Ascending aorta (tissue), 2 donors: Measurements from ENCODE around the gene PRR23A. TPM values are rescaled to one million over a fixed set of nuclear protein-coding genes. Genes with fewer than 3 reads are reported as not detected.

Experiments
- DNase-seq, 2 donors: peaks; one replicate each; pipeline ENCODE4 v3.0.0-alpha.2; 2019; ENCODE audit warnings: low spot score in 2 of 2
- H3K27ac ChIP-seq, 2 donors: fragments of 200-600 bp; sonication (generic); one replicate each; pipeline ENCODE4 v1.5.1; 2016 to 2017; ENCODE audit warnings: mild to moderate bottlenecking in 1 of 2
- H3K27me3 ChIP-seq: fragments of 200-600 bp; sonication (generic); one replicate; pipeline ENCODE4 v1.5.1; 2017
- H3K36me3 ChIP-seq, 2 donors: fragments of 200-600 bp; sonication (generic); one replicate each; pipeline ENCODE4 v1.5.1; 2016
- H3K4me1 ChIP-seq, 2 donors: fragments of 200-600 bp; sonication (generic); one replicate each; pipeline ENCODE4 v1.5.1; 2016 to 2017; ENCODE audit warnings: mild to moderate bottlenecking in 1 of 2
- H3K4me3 ChIP-seq, 2 donors: fragments of 200-600 bp; sonication (generic); one replicate each; pipeline ENCODE4 v1.5.1; 2016 to 2017; ENCODE audit warnings: mild to moderate bottlenecking in 1 of 2
- H3K9me3 ChIP-seq, 2 donors: fragments of 200-600 bp; sonication (generic); one replicate each; pipeline ENCODE4 v1.5.1; 2016
- intact Hi-C: fragments of 100-400 bp; cut with DNase I; formaldehyde crosslinking; loops from one replicate; pipeline ENCODE4 v1.15.1; 2023
- total RNA-seq: library from RNA; depleted of rRNA; stranded (reverse); fragments of >200 nt; gene quantifications from one replicate; pipeline ENCODE4 v1.1.0, GENCODE V29; 2016
- TF ChIP-seq, protein P1 (sequence below), 3 experiments: fragments of 200-600 bp in 2 of 3; fragments of 450-650 bp in 1 of 3; sonication (generic) in 2 of 3; IDR thresholded peaks; one replicate each; pipeline ENCODE4 v1.5.1; 2016 to 2019; ENCODE audit warnings: antibody characterized with exemption in 3 of 3, mild to moderate bottlenecking in 1 of 3, moderate library complexity in 1 of 3

The PRR23A gene
- total RNA-seq: not detected

DNA sequence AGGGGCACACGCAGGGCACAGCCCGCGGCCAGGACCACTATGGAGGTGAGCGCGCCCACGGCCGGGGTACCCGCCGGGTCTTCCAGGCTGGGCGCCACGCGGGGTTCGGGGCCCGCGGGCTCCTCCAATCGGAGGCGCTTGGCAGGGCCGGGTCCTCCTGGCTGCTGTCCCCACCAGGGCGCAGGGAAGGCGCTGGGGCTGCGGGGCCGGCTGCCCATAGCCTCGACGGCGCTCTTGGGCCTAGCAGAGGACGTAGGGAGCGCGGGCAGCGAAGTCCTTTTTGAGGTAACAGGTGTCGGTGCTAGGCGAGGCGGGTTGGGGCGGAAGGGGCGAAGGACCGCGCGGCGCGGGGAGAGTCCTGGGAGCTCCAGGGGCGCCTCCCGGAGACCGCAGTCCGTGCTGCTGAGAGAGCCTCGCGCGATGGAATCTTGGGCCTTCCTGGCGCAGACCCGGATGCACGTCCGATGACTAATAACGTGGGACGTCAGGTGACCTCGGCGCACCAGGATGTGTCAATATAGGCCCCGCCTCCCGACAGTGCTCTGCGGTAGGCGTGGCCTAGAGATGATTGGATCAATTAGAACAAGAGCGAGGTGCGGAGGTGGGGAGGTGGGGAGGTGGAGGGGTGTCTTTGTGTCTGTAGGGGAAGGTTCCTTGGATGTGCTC, at the start of gene PRR23A:
Gene PRR23A (minus strand): TSS at position 218 of the 666 bp plus-strand sequence. CDS start 0 bp downstream, at position 218.
- intact Hi-C loops: no loop called here

DNA sequence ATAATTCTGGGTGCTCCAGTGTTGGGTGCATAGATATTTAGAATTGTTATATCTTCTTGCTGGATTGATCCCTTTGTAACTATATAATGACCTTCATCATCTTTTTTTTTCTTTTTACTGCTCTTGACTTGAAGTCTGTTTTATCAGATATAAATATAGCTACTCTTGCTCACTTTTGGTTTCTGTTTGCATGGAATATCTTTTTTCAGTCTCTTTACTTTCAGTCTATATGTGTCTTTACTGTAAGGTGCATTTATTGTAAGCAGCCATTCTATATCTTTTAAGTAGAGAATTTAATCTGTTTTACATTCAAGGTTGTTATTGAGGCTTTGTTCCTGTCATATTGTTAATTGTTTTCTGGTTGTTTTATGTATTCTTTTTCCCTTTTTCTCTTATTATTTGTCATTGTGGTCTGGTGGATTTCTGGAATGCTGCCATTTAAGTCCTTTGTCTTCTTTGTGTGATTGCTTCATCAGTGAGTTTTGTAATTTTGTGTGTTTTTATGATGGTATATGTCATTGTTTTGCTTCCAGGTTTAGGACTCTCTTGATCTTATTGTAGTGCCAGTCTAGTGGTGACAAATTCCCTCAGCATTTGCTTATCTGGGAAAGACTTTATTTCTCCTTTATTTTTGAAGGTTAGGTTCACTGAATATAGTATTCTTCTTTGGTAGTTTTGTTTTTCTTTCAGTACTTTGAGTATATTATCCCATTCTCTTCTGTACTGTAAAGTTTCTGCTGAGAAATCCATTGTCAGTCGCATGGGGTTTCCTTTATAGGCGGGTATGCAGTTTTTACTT, 46.9 kb upstream of the PRR23A start:
- Histone ChIP-seq H3K4me3 (no peak overlapping the region), H3K27me3 (no peaks in the 10 kb centered on the region), H3K9me3 (peaks cover 0 to 11% of the 10 kb centered on the region in 2 donors), H3K27ac (no peak overlapping the region), H3K36me3 (no peaks in the 10 kb centered on the region), H3K4me1 (no peaks in the 10 kb centered on the region)
- TF ChIP-seq, protein P1, sequence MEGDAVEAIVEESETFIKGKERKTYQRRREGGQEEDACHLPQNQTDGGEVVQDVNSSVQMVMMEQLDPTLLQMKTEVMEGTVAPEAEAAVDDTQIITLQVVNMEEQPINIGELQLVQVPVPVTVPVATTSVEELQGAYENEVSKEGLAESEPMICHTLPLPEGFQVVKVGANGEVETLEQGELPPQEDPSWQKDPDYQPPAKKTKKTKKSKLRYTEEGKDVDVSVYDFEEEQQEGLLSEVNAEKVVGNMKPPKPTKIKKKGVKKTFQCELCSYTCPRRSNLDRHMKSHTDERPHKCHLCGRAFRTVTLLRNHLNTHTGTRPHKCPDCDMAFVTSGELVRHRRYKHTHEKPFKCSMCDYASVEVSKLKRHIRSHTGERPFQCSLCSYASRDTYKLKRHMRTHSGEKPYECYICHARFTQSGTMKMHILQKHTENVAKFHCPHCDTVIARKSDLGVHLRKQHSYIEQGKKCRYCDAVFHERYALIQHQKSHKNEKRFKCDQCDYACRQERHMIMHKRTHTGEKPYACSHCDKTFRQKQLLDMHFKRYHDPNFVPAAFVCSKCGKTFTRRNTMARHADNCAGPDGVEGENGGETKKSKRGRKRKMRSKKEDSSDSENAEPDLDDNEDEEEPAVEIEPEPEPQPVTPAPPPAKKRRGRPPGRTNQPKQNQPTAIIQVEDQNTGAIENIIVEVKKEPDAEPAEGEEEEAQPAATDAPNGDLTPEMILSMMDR (IDR thresholded peaks at IDR 0.05): no peak
- no peak for DNase-seq
- intact Hi-C loops: no loop called here

More for the DNA sequence above, at the start of gene PRR23A:
- H3K27ac ChIP-seq: no peak within 1 kb of the TSS
- no peak for DNase-seq
- TF ChIP-seq, protein P1 (IDR thresholded peaks at IDR 0.05): no peak
- no peak within 1 kb of the TSS for H3K4me3 ChIP-seq
- no peaks in the 10 kb centered on the region for H3K27me3 ChIP-seq
- H3K36me3 ChIP-seq: no peaks in the 10 kb centered on the region
- H3K9me3 ChIP-seq: peaks cover 0 to 7% of the 10 kb centered on the region in 2 donors
- H3K4me1 ChIP-seq: no peaks in the 10 kb centered on the region

DNA sequence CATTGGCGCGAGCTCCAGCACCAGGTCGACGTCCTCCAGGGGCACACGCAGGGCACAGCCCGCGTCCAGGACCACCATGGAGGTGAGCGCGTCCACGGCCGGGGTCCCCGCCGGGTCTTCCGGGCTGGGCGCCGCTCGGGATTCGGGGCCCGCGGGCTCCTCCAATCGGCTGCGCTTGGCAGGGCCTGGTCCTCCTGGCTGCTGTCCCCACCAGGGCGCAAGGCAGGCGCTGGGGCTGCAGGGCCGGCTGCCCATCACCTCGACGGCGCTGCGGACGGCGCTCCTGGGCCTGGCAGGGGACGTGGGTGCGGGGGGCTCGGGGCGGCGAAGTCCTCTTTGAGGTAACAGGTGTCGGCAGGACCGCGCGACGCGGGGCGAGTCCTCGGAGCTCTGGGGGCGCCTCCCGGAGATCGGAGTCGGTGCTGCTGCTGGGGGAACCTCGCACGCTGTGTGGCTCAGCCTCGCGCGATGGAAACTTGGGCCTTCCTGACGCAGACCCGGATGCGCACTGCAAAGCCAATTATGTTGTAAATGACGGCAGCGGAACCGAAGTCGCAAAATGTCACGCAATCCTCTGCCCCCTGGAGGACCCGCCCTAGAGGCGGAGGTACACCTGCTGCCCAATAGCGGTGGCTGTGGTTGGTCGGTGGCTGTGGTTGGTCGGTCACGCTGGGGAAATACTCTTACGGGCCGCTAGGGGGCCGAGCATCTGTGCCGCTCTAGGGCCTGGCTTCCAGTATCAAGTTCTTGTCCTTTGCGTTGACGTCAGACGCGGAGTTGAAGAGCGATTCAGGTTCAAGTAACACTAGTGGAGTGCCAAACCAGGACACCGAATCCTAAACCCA, 38.5 kb upstream of the PRR23A start, which contains the start of gene PRR23C:
Gene PRR23C (minus strand): TSS at position 527 of the 845 bp plus-strand sequence. CDS start 272 bp downstream, at position 255.
- intact Hi-C loops: no loop called here
- Histone ChIP-seq H3K4me1 (no peaks in the 10 kb centered on the region), H3K27me3 (no peaks in the 10 kb centered on the region), H3K4me3 (no peak within 1 kb of the TSS), H3K27ac (no peak within 1 kb of the TSS), H3K9me3 (no peaks in the 10 kb centered on the region), H3K36me3 (no peaks in the 10 kb centered on the region)
- DNase-seq: no peak
- TF ChIP-seq, protein P1 (IDR thresholded peaks at IDR 0.05): no peak

DNA sequence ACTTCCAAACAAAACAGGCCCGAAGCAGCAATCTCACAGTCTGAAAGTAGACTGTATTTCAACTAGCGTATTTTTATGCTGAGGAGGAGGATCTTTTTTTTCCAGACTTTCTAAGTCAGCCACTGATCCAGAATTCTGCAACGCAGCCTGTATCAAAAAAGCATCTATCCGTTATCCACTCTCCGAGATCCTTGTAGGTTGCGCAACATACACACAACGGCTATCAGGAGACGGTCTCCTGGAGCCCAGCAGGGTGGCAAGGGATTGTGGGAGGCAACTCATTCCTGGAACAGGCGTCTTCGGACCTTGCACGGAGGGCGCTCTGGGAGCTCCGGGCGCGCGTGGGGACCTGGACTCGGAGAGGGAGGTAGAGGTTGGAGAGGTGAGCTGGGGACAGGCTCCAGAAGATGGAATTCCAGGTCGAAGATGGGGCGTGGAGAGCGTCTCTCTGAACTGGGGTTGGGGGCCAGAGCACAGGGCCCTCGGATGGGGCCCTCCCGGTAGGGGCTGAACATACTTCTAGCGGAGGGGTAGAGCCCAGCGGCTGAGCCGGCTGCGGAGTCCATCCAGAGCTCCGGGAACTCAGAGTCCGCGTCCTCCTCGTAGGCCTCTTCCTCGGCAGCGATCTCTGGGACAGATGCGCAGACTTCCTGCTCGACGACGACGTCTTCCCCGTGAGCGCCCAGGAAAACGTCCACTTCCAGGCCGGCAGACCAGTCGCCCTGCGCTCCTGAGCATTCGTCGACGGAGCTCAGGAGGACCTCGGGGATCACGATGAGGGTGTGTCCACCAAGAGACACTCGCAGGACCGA, 37.7 kb upstream of the PRR23A start:
- H3K36me3 ChIP-seq: no peaks in the 10 kb centered on the region
- TF ChIP-seq, protein P1 (IDR thresholded peaks at IDR 0.05): no peak
- H3K9me3 ChIP-seq: no peaks in the 10 kb centered on the region
- no peak overlapping the region for H3K27ac ChIP-seq
- no peak overlapping the region for H3K4me3 ChIP-seq
- no peaks in the 10 kb centered on the region for H3K4me1 ChIP-seq
- no peak for DNase-seq
- no peaks in the 10 kb centered on the region for H3K27me3 ChIP-seq
- intact Hi-C loops: no loop called here

DNA sequence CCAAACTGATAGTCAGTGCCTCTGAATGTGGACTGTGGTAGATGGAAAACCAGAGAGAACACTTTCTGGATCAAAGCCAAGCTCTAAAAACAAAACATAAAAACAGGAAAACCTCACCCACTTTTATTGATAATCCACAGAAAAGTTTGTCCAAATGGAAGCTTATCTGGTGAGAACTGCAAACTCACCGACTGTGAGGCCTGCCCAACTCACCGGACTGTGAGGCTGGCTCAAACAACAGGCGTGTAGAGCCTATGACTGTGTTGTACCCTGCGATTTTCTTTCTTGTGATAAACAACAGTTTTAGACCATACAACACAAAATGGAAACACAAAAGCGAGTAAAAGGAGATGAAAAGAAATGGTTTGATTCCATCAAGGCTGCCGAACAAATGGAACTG, 31.4 kb upstream of the PRR23A start:
- intact Hi-C loops: no loop called here
- no peak for DNase-seq
- Histone ChIP-seq H3K36me3 (no peaks in the 10 kb centered on the region), H3K4me1 (no peaks in the 10 kb centered on the region), H3K9me3 (no peaks in the 10 kb centered on the region), H3K4me3 (no peak overlapping the region), H3K27me3 (no peaks in the 10 kb centered on the region), H3K27ac (no peak overlapping the region)
- TF ChIP-seq, protein P1 (IDR thresholded peaks at IDR 0.05): no peak
